Urinary bladder (tissue), 4 donors: Measurements from ENCODE around the gene LCN2. TPM values are rescaled to one million over a fixed set of nuclear protein-coding genes. Genes with fewer than 3 reads are reported as not detected.

Source experiments
- DNase-seq: peaks from one replicate; pipeline ENCODE4 v3.0.0-alpha.2; 2015; ENCODE audit errors: extremely low spot score
- H3K27ac ChIP-seq: one replicate; pipeline ENCODE4 v1.5.1; 2013; ENCODE audit warnings: low read depth, mild to moderate bottlenecking, moderate library complexity
- H3K36me3 ChIP-seq: one replicate; pipeline ENCODE4 v1.6.1; 2013; ENCODE audit warnings: mild to moderate bottlenecking, moderate library complexity; ENCODE audit not compliant: insufficient read depth
- H3K4me1 ChIP-seq: one replicate; pipeline ENCODE4 v1.6.1; 2013; ENCODE audit warnings: mild to moderate bottlenecking, moderate library complexity; ENCODE audit not compliant: insufficient read depth
- H3K4me3 ChIP-seq: one replicate; pipeline ENCODE4 v1.5.1; 2013; ENCODE audit warnings: low read depth, low read length
- WGBS: extraction: QIAGEN DNeasy Blood & Tissue Kit; methylation state at CpG from one replicate; pipeline ENCODE4 v1.1.7; 2013; 5-methylcytosine and 5-hydroxymethylcytosine counted together
- polyA plus RNA-seq: library from polyadenylated mRNA; stranded (reverse); fragments of 200-250 nt; gene quantifications from one replicate; pipeline ENCODE4 v1.2.3, GENCODE V29; 2013
- total RNA-seq: library from RNA; depleted of rRNA; stranded (reverse); fragments of >200 nt; gene quantifications from one replicate; pipeline ENCODE4 v1.2.3, GENCODE V29; 2014
- donor health status: healthy with polysubstance abuse.
- donor health status: healthy.

LCN2 gene
- total and polyA plus RNA-seq, 2 donors, result 1.9 to 23.0 TPM

GRCh38 chr9:128143525-128144238, 5.6 kb upstream of the LCN2 start:
- peak overlapping the region; percentile 61 for H3K27ac ChIP-seq
- peaks cover 1% of the 10 kb centered on the region for H3K4me1 ChIP-seq
- DNase-seq, result no peak
- 81% methylated on average over 8 of the region's 8 CpGs for WGBS
- no peaks in the 10 kb centered on the region for H3K36me3 ChIP-seq
- no peak overlapping the region for H3K4me3 ChIP-seq

- 89% methylated on average over 22 of the region's 22 CpGs for WGBS
- H3K27ac ChIP-seq, result peak overlapping the region; percentile 14
- no peaks in the 10 kb centered on the region for H3K36me3 ChIP-seq
- no peak overlapping the region for H3K4me3 ChIP-seq
- H3K4me1 ChIP-seq, result peaks cover 2% of the 10 kb centered on the region
- DNase-seq, result no peak
Measured at GRCh38 chr9:128144239-128145181, 4.7 kb upstream of the LCN2 start.

- 82% methylated on average over 8 of the region's 8 CpGs for WGBS
- H3K27ac ChIP-seq, result peak overlapping the region; percentile 14
- peak; percentile 73 for DNase-seq
Measured at GRCh38 chr9:128145536-128145935, 3.7 kb upstream of the LCN2 start.

GRCh38 chr9:128145951-128146351, 3.3 kb upstream of the LCN2 start:
- peaks cover 2% of the 10 kb centered on the region for H3K4me1 ChIP-seq
- 74% methylated on average over 13 of the region's 13 CpGs for WGBS
- H3K36me3 ChIP-seq, result no peaks in the 10 kb centered on the region
- no peak overlapping the region for H3K4me3 ChIP-seq
- H3K27ac ChIP-seq, result no peak overlapping the region
- DNase-seq, result no peak

More at GRCh38 chr9:128145536-128145935, 3.7 kb upstream of the LCN2 start:
- no peaks in the 10 kb centered on the region for H3K36me3 ChIP-seq
- H3K4me1 ChIP-seq, result peaks cover 2% of the 10 kb centered on the region
- no peak overlapping the region for H3K4me3 ChIP-seq

- 89% methylated on average over 8 of the region's 8 CpGs for WGBS
- Histone ChIP-seq H3K4me1 (peaks cover 2% of the 10 kb centered on the region), H3K4me3 (no peak overlapping the region)
Measured at GRCh38 chr9:128146591-128147120, 2.6 kb upstream of the LCN2 start.

GRCh38 chr9:128148509-128149000, 698 bp upstream of the LCN2 start:
- Histone ChIP-seq H3K4me3 (no peak overlapping the region), H3K36me3 (no peaks in the 10 kb centered on the region), H3K4me1 (peaks cover 2% of the 10 kb centered on the region), H3K27ac (no peak overlapping the region)
- DNase-seq, result no peak
- WGBS, result 88% methylated on average over 5 of the region's 5 CpGs

More at GRCh38 chr9:128146591-128147120, 2.6 kb upstream of the LCN2 start:
- DNase-seq, result no peak
- no peaks in the 10 kb centered on the region for H3K36me3 ChIP-seq
- no peak overlapping the region for H3K27ac ChIP-seq

GRCh38 chr9:128149951-128150593, 819 bp downstream of the LCN2 start:
- Histone ChIP-seq H3K27ac (no peak overlapping the region), H3K36me3 (no peaks in the 10 kb centered on the region), H3K4me1 (peaks cover 2% of the 10 kb centered on the region), H3K4me3 (no peak overlapping the region)
- WGBS, result 69% methylated on average over 11 of the region's 11 CpGs
- no peak for DNase-seq

GRCh38 chr9:128150594-128151308, 1.5 kb downstream of the LCN2 start:
- WGBS, result 73% methylated on average over 19 of the region's 19 CpGs
- Histone ChIP-seq H3K4me1 (peaks cover 2% of the 10 kb centered on the region), H3K27ac (no peak overlapping the region), H3K36me3 (no peaks in the 10 kb centered on the region), H3K4me3 (no peak overlapping the region)
- no peak for DNase-seq

GRCh38 chr9:128151309-128152132, 2.3 kb downstream of the LCN2 start:
- Histone ChIP-seq H3K4me3 (no peak overlapping the region), H3K36me3 (no peaks in the 10 kb centered on the region), H3K27ac (no peak overlapping the region), H3K4me1 (peaks cover 2% of the 10 kb centered on the region)
- 87% methylated on average over 18 of the region's 18 CpGs for WGBS
- DNase-seq, result no peak

GRCh38 chr9:128152133-128153059, 3.1 kb downstream of the LCN2 start:
- no peak overlapping the region for H3K4me3 ChIP-seq
- H3K36me3 ChIP-seq, result no peaks in the 10 kb centered on the region
- H3K27ac ChIP-seq, result no peak overlapping the region
- peaks cover 2% of the 10 kb centered on the region for H3K4me1 ChIP-seq
- 93% methylated on average over 13 of the region's 13 CpGs for WGBS
- no peak for DNase-seq
